DND-41 (cell line): ENCODE results near the gene FLT3LG.

ENCODE experiments used
- ATAC-seq: fragments of 200-7000 bp; cut with Tn5 transposase; 3 replicates; pipeline ENCODE4 v1.9.1; 2021; ENCODE audit warnings: low read depth; ENCODE audit not compliant: insufficient read depth
- DNase-seq: peaks from one replicate; pipeline ENCODE4 v3.0.0-alpha.2; 2020
- H2AFZ ChIP-seq: 2 replicates; pipeline ENCODE4 v1.6.0; 2012; ENCODE audit warnings: low read depth, low read length
- H3K27ac ChIP-seq: 2 replicates; pipeline ENCODE4 v1.5.1; 2012; ENCODE audit warnings: low read length, inconsistent platforms
- H3K27me3 ChIP-seq: fragments of 200-600 bp; sonication (generic); 2 replicates; pipeline ENCODE4 v1.6.0; 2012; ENCODE audit warnings: low read length, mild to moderate bottlenecking, inconsistent platforms; ENCODE audit not compliant: insufficient read depth, poor library complexity
- H3K36me3 ChIP-seq: 2 replicates; pipeline ENCODE4 v1.5.1; 2012; ENCODE audit warnings: low read length, inconsistent platforms; ENCODE audit not compliant: insufficient read depth
- H3K4me1 ChIP-seq: 2 replicates; pipeline ENCODE4 v1.5.1; 2012; ENCODE audit warnings: mild to moderate bottlenecking, low read length; ENCODE audit not compliant: insufficient read depth
- H3K4me2 ChIP-seq: 2 replicates; pipeline ENCODE4 v1.6.0; 2012; ENCODE audit warnings: mild to moderate bottlenecking, moderate library complexity, low read length, inconsistent platforms; ENCODE audit not compliant: insufficient read depth
- H3K4me3 ChIP-seq, 2 experiments: fragments of 200-600 bp in 1 of 2; shearing (Covaris generic) in 1 of 2; 2 replicates each; pipeline ENCODE4 v1.5.1; 2012 to 2016; ENCODE audit warnings: inconsistent platforms in 2 of 2, low read length in 2 of 2, mild to moderate bottlenecking in 2 of 2, low read depth in 1 of 2, moderate library complexity in 1 of 2
- H3K79me2 ChIP-seq: 2 replicates; pipeline ENCODE4 v1.6.0; 2012; ENCODE audit warnings: low read length, inconsistent platforms; ENCODE audit not compliant: insufficient read depth
- H3K9ac ChIP-seq: 2 replicates; pipeline ENCODE4 v1.6.0; 2012; ENCODE audit warnings: low read depth, mild to moderate bottlenecking, inconsistent platforms, low read length, moderate library complexity
- H3K9me3 ChIP-seq: 2 replicates; pipeline ENCODE4 v1.5.1; 2012; ENCODE audit warnings: low read length, moderate library complexity, mild to moderate bottlenecking, inconsistent platforms; ENCODE audit not compliant: insufficient read depth, severe bottlenecking
- H4K20me1 ChIP-seq: 2 replicates; pipeline ENCODE4 v1.6.0; 2012; ENCODE audit warnings: low read length; ENCODE audit not compliant: insufficient read depth
- EZH2 ChIP-seq: IDR thresholded peaks from 3 replicates; pipeline ENCODE4 v1.6.1; 2012; ENCODE audit warnings: borderline replicate concordance, low read depth, mild to moderate bottlenecking, moderate library complexity, low read length, inconsistent platforms; ENCODE audit not compliant: severe bottlenecking
- TF ChIP-seq, protein P1 (sequence below): IDR thresholded peaks from 2 replicates; pipeline ENCODE4 v1.5.1; 2012; ENCODE audit warnings: borderline replicate concordance, low read length, moderate library complexity, mild to moderate bottlenecking; ENCODE audit not compliant: poor library complexity, severe bottlenecking; ENCODE audit errors: extremely low read depth

FLT3LG gene

DNA sequence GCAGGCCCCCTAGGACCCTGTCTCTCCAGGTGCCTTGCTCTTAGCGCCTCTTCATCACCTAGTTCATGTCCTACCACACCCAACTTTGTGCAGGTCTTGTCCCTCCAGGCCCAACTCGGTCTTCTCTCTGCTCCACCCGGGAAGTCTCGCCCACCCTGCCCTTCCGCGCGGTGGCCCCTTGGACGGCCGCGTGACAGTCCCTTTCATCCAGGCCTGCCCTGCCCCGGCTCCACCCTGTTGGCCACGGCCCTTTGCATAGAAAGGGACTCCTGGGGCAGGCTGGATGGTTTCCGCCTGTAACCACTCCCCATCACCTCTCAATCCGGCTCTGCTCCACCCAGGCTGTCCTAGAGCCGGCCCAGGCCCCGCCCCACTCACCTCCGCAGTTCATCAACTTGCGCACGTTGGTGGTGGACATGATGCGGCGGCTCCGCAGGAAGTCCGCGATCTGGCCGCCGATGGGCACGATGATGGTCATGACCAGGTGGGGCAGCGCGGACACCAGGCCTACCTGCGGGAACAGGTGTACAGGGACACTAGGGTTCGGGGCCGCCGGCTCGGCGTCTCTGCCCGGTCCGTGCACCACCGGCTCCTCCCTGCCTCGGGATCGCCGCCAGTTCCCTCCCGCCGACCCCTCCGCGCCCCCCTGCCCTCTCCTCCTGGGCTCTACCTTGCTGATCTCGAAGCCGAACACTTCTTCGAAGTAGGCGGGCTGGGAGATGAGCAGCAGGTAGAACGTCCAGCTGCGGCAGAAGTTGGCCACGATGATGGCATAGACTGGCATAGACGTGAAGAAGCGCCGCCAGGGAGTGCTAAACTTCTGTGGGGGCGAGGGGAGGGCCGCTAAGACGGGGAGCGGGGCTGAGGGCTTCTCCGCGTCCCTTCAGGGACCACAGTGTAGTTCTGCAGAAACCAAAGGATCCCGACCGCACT is 41.6 kb upstream of the FLT3LG start:
- DNase-seq = no peak
- TF ChIP-seq EZH2 = no peak
- TF ChIP-seq, protein P1, sequence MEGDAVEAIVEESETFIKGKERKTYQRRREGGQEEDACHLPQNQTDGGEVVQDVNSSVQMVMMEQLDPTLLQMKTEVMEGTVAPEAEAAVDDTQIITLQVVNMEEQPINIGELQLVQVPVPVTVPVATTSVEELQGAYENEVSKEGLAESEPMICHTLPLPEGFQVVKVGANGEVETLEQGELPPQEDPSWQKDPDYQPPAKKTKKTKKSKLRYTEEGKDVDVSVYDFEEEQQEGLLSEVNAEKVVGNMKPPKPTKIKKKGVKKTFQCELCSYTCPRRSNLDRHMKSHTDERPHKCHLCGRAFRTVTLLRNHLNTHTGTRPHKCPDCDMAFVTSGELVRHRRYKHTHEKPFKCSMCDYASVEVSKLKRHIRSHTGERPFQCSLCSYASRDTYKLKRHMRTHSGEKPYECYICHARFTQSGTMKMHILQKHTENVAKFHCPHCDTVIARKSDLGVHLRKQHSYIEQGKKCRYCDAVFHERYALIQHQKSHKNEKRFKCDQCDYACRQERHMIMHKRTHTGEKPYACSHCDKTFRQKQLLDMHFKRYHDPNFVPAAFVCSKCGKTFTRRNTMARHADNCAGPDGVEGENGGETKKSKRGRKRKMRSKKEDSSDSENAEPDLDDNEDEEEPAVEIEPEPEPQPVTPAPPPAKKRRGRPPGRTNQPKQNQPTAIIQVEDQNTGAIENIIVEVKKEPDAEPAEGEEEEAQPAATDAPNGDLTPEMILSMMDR = no peak

DNA sequence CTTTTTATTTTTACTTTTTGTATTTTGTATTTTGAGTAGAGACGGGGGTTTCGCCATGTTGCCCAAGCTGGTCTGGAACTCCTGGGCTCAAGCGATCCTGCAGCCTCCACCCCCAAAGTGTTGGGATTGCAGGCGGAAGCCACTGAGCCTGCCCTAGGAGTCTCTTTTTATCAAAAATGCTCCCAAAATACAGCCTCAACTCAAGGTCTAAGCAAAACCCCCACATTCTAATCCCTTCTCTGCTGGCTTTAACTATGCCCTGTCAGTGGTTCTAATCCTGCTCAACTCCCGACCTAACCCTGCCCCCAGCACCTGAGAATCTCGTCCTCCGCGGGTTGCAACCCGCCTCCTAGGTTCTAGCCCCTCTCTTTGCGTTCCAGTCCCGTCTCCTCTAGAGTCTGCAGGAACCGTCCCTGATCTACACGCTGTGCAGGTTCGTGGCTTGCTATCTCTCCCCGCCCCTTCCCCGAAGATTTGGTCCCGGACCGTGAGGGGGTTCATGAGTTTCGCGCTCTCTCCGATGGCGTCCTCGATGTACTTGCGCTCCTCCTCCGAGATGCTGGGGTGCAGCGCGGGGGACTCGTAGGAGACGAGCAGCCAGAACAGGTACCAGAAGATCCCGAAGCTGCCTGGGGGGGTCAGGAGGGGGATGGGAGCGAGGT is 40.6 kb upstream of the FLT3LG start:
- H3K4me2 ChIP-seq = no peak overlapping the region
- ATAC-seq (no peak), DNase-seq (no peak)
- no peaks in the 10 kb centered on the region for H3K4me1 ChIP-seq
- no peaks in the 10 kb centered on the region for H3K36me3 ChIP-seq
- H3K27me3 ChIP-seq = peaks cover 5% of the 10 kb centered on the region
- H3K4me3 ChIP-seq = no peak overlapping the region
- H3K79me2 ChIP-seq = no peaks in the 10 kb centered on the region
- no peak for TF ChIP-seq EZH2
- TF ChIP-seq, protein P1 = no peak
- H2AFZ ChIP-seq = no peak overlapping the region
- H3K27ac ChIP-seq = no peak overlapping the region
- H3K9ac ChIP-seq = no peak overlapping the region
- H3K9me3 ChIP-seq = no peaks in the 10 kb centered on the region
- no peaks in the 10 kb centered on the region for H4K20me1 ChIP-seq

More for the DNA sequence above, 41.6 kb upstream of the FLT3LG start:
- Histone ChIP-seq H3K9me3 (no peaks in the 10 kb centered on the region), H4K20me1 (no peaks in the 10 kb centered on the region), H3K9ac (no peak overlapping the region), H3K4me1 (no peaks in the 10 kb centered on the region), H3K4me2 (no peak overlapping the region), H3K79me2 (no peaks in the 10 kb centered on the region), H3K4me3 (no peak overlapping the region), H2AFZ (no peak overlapping the region), H3K36me3 (no peaks in the 10 kb centered on the region), H3K27ac (no peak overlapping the region), H3K27me3 (peaks cover 3% of the 10 kb centered on the region)
- no peak for ATAC-seq

DNA sequence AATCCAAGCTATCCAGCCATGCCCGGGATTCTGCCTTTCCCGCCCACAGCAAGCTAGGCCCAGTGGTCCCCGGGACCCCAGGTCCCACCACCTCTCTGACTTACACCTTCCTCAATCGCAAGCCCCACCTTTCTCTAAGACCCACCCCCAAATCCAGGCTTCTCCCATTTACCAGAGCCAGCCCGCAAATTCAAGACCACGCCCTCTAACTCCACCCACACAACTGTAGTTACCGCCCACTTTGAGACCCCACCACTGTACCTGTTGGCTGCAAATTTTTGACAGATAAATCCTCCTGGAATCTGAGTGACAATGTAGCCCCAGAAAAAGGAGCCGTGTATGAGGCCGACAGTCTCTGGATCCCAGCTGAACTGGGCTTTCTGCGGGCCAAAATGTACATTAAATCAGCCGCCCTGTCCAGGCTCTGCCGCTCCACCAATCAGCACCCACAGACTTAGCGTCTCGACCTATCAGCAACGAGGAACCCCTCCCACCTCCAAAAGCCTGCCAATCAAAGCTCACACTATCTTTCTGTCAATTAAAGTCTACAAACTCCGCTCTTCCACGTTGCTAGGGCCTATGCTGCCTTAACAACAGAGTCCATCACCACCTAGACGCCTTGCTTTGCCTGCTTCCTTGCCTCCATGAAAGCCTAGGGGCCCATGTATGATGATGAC is 39.0 kb upstream of the FLT3LG start:
- Histone ChIP-seq H3K9me3 (no peaks in the 10 kb centered on the region), H3K4me3 (no peak overlapping the region), H3K27ac (no peak overlapping the region), H3K4me1 (no peaks in the 10 kb centered on the region), H3K79me2 (no peaks in the 10 kb centered on the region), H2AFZ (no peak overlapping the region), H4K20me1 (peaks cover 2% of the 10 kb centered on the region; the same call in 1 of the 2 replicates), H3K36me3 (no peaks in the 10 kb centered on the region), H3K9ac (no peak overlapping the region), H3K27me3 (peaks cover 15% of the 10 kb centered on the region), H3K4me2 (no peak overlapping the region)
- DNase-seq (no peak), ATAC-seq (no peak)
- TF ChIP-seq, protein P1 = no peak
- TF ChIP-seq EZH2 = no peak
